Thymus (tissue), 11 donors: ENCODE results near the gene ATXN1. TPM values are rescaled to one million over a fixed set of nuclear protein-coding genes. Genes with fewer than 3 reads are reported as not detected.
"Not testable (repeated sequence)": the region's sequence is repeated elsewhere in the genome, so short reads cannot be mapped to it uniquely, and the experiment has no call there.

Experiments used
- DNase-seq, 9 donors: peaks; one replicate each; pipeline ENCODE4 v3.0.0-alpha.2; 2013; ENCODE audit warnings: low spot score in 9 of 9, low read depth in 6 of 9, missing footprints in 1 of 9
- H3K27ac ChIP-seq, 2 donors: one replicate each; pipeline ENCODE4 v1.5.1; 2013; ENCODE audit warnings: control low read depth in 1 of 2, low read depth in 1 of 2, low read length in 1 of 2, mild to moderate bottlenecking in 1 of 2, moderate library complexity in 1 of 2
- H3K27me3 ChIP-seq, 2 donors: one replicate each; pipeline ENCODE4 v1.5.1; 2013; ENCODE audit warnings: low read length in 1 of 2; ENCODE audit not compliant: control insufficient read depth in 2 of 2, insufficient read depth in 1 of 2
- H3K36me3 ChIP-seq, 2 donors: one replicate each; pipeline ENCODE4 v1.5.1; 2013; ENCODE audit warnings: low read length in 1 of 2, mild to moderate bottlenecking in 1 of 2, moderate library complexity in 1 of 2; ENCODE audit not compliant: control insufficient read depth in 2 of 2, insufficient read depth in 2 of 2
- H3K4me1 ChIP-seq, 2 donors: one replicate each; pipeline ENCODE4 v1.5.1; 2013; ENCODE audit warnings: low read length in 2 of 2; ENCODE audit not compliant: control insufficient read depth in 2 of 2, insufficient read depth in 2 of 2
- H3K4me3 ChIP-seq, 2 donors: one replicate each; pipeline ENCODE4 v1.5.1; 2013; ENCODE audit warnings: low read length in 2 of 2, control low read depth in 1 of 2, mild to moderate bottlenecking in 1 of 2
- H3K9me3 ChIP-seq, 2 donors: one replicate each; pipeline ENCODE4 v1.5.1; 2013; ENCODE audit warnings: low read length in 1 of 2, mild to moderate bottlenecking in 1 of 2; ENCODE audit not compliant: control insufficient read depth in 2 of 2, insufficient read depth in 1 of 2
- WGBS: extraction: QIAGEN DNeasy Blood & Tissue Kit; methylation state at CpG from one replicate; pipeline ENCODE4 v1.1.7; 2013; 5-methylcytosine and 5-hydroxymethylcytosine counted together
- polyA plus RNA-seq: library from polyadenylated mRNA; stranded (reverse); fragments of 200-250 nt; gene quantifications from one replicate; pipeline ENCODE4 v1.2.3, GENCODE V29; 2013
- total RNA-seq: library from RNA; stranded (reverse); fragments of 120-200 nt; gene quantifications from one replicate; pipeline ENCODE4 v1.2.4, GENCODE V29; 2013
- donor health status: healthy.

ATXN1 gene
- total and polyA plus RNA-seq, 2 donors: 6.8 to 7.1 TPM

DNA sequence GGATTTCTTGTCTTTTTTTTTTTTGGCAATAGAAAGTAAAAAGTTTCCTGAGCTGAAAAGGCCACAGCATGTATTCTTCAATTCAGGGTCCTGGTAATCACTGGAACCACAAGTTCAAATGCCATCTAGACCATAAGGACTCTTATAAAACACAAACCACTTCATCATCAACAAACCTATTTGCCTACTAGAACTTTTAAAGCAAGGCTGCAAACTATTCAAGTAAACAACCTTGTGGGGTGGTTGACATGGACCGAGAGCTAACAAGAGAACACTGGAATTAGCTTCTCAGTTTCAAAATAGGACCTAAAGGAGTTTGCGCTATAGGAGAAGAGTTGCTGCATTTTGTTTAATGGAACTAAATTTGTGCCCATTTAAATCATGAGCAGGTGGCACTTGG is 215.9 kb downstream of the ATXN1 start:
- Histone ChIP-seq H3K27ac (no peak overlapping the region), H3K9me3 (no peaks in the 10 kb centered on the region), H3K27me3 (no peaks in the 10 kb centered on the region), H3K4me3 (no peak overlapping the region), H3K4me1 (no peaks in the 10 kb centered on the region), H3K36me3 (no peaks in the 10 kb centered on the region)
- WGBS: 97% methylated on average over 2 of the region's 2 CpGs
- DNase-seq: no peak

DNA sequence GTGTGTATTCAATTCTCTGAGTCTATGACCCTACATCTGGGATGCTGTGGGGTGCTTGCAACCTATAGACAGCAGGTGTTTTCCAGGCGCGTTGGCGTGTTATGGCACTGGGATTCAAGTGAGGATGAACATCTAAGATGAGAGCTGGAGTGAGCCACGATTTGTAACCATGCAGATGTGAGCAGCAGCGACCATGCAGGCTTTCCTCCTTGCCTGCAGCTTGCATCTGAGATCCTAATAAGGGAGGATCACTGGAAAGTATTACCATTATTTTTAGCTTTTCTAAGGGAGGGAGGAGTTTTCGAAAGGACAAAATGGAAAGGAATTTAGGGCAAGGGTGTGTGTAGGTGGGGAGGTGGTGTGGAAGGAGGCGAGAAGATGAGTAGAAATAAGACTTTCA is 216.7 kb downstream of the ATXN1 start:
- WGBS: 98% methylated on average over 7 of the region's 7 CpGs

GRCh38 chr6:16544006-16544405 is 217.3 kb downstream of the ATXN1 start:
- Histone ChIP-seq H3K36me3 (no peaks in the 10 kb centered on the region), H3K4me1 (no peaks in the 10 kb centered on the region), H3K9me3 (no peaks in the 10 kb centered on the region), H3K27ac (no peak overlapping the region), H3K4me3 (no peak overlapping the region), H3K27me3 (no peaks in the 10 kb centered on the region)
- no peak for DNase-seq
- 95% methylated on average over 11 of the region's 11 CpGs for WGBS

More for the DNA sequence above, 216.7 kb downstream of the ATXN1 start:
- Histone ChIP-seq H3K9me3 (no peaks in the 10 kb centered on the region), H3K27me3 (no peaks in the 10 kb centered on the region), H3K4me3 (no peak overlapping the region), H3K27ac (no peak overlapping the region), H3K4me1 (no peaks in the 10 kb centered on the region), H3K36me3 (no peaks in the 10 kb centered on the region)
- DNase-seq: no peak

DNA sequence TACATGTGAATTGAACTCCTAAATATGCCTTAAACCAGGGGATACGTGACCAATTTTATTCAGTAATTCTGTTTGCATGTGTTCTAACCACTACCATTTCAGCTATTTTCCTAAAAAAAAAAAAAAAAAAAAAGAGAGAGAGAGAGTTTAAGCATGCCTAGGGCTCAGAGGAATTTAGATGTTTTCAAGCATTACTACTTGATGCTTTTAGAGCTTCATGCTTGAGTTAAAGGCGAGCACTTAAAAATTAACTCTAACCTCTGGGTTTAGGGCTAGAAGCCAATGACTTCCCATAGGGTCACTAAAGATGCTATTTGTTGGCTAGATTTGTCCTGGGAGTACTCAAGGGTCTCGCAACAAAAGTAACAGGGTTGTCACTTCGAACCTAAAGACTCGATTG is 217.7 kb downstream of the ATXN1 start:
- Histone ChIP-seq H3K4me1 (no peaks in the 10 kb centered on the region), H3K36me3 (no peaks in the 10 kb centered on the region), H3K27me3 (no peaks in the 10 kb centered on the region), H3K9me3 (no peaks in the 10 kb centered on the region), H3K4me3 (no peak overlapping the region), H3K27ac (no peak overlapping the region)
- WGBS: 93% methylated on average over 5 of the region's 5 CpGs
- DNase-seq: no peak

DNA sequence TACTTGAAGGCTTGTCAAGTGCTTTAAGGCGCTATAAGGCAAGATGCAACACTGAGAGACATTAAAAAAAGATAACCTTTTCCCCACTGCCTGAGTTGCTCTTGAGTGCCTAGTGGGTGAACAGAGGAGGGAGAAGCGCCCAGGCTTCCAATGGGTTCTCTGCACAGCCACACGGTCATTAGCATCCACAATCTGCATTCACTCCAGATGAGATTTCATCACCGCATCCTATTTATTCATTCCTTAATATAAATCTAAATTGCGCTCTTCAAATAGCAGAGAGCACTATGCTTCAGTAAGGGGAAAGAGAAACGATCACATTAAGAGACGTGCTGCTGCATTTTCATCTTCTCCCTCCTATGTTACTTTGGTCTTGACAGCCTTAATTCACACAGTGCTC is 219.2 kb downstream of the ATXN1 start:
- H3K27me3 ChIP-seq: no peaks in the 10 kb centered on the region
- no peak overlapping the region for H3K4me3 ChIP-seq
- H3K4me1 ChIP-seq: no peaks in the 10 kb centered on the region
- no peaks in the 10 kb centered on the region for H3K36me3 ChIP-seq
- WGBS: 97% methylated on average over 7 of the region's 7 CpGs
- no peak for DNase-seq
- no peaks in the 10 kb centered on the region for H3K9me3 ChIP-seq
- H3K27ac ChIP-seq: no peak overlapping the region

GRCh38 chr6:16540804-16541752 is 220.2 kb downstream of the ATXN1 start:
- no peak overlapping the region for H3K4me3 ChIP-seq
- H3K27ac ChIP-seq: no peak overlapping the region
- no peaks in the 10 kb centered on the region for H3K36me3 ChIP-seq
- 98% methylated on average over 14 of the region's 14 CpGs for WGBS
- no peaks in the 10 kb centered on the region for H3K27me3 ChIP-seq
- no peaks in the 10 kb centered on the region for H3K9me3 ChIP-seq
- DNase-seq: no peak
- no peaks in the 10 kb centered on the region for H3K4me1 ChIP-seq

DNA sequence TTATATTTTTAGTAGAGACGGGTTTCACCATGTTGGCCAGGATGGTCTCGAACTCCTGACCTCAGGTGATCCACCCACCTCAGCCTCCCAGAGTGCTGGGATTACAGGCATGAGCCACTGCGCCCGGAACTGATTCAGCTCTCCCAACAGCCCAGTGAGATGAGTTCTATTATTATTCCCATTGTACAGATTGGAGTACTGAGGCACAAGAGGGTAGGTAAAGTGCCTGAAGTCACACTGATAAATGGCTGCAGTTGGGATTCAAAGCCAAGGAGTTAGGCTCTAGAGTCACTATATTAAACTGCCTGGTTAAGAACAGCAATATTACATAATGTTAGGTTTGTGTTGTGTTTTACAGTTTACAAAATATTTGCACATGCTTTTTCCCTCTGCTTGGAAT is 220.9 kb downstream of the ATXN1 start:
- WGBS: 96% methylated on average over 4 of the region's 4 CpGs
- DNase-seq, H3K4me3 ChIP-seq, H3K4me1 ChIP-seq, H3K27me3 ChIP-seq, H3K36me3 ChIP-seq, H3K27ac ChIP-seq, H3K9me3 ChIP-seq: not testable (repeated sequence)

- Histone ChIP-seq H3K4me1 (no peaks in the 10 kb centered on the region), H3K36me3 (no peaks in the 10 kb centered on the region), H3K9me3 (no peaks in the 10 kb centered on the region), H3K27ac (no peak overlapping the region), H3K4me3 (no peak overlapping the region), H3K27me3 (no peaks in the 10 kb centered on the region)
- DNase-seq: no peak
- 93% methylated on average over 8 of the region's 8 CpGs for WGBS
These were observed 222.0 kb downstream of the ATXN1 start for GRCh38 chr6:16539086-16539931.

DNA sequence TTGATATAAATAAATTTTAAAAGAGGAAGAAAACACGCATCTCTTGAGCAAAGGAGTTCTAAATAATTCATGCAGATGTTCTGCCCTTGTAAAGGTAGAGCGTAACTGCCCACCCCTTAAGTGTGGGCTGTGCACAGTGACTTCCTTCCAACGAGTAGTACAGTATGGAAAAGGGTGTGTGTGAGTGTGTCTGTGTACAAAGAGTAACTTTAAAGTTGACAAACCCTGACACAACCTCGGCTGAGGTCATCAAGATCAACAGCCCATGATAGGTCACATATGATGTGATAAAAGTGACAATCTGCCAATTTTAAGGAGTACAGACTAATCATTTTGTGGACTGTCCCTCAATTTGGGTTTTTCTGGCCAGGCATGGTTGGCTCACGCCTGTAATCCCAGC is 225.7 kb downstream of the ATXN1 start:
- Histone ChIP-seq H3K9me3 (no peaks in the 10 kb centered on the region), H3K27ac (no peak overlapping the region), H3K4me3 (no peak overlapping the region), H3K36me3 (no peaks in the 10 kb centered on the region), H3K4me1 (no peaks in the 10 kb centered on the region), H3K27me3 (no peaks in the 10 kb centered on the region)
- no peak for DNase-seq
- WGBS: 88% methylated on average over 5 of the region's 5 CpGs
